ENCODE data around the gene HOXB1.
A peak's percentile ranks its signal among the peaks of the same experiment; 100 is the strongest.

The HOXB1 gene

DNA sequence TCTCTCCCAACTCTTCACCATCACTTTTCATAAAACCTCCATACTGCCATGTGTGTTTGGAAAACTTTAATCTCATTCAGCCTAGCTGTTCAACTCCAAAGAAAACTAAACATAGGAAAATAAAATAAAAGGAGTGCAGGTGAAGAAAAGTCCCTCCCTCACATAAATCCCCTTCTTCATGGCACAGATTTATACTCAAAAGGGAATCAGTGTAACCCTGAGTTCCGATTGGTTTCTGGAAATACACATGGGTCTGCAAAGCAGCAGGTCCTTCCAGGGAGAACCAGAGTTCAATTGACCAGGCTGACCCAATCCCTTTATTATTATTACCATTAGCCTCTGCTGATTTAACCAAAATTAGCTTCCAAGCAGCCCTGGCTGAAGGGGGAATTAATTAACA lies 23.0 kb upstream of the HOXB1 start:
- no peak for DNase-seq

DNA sequence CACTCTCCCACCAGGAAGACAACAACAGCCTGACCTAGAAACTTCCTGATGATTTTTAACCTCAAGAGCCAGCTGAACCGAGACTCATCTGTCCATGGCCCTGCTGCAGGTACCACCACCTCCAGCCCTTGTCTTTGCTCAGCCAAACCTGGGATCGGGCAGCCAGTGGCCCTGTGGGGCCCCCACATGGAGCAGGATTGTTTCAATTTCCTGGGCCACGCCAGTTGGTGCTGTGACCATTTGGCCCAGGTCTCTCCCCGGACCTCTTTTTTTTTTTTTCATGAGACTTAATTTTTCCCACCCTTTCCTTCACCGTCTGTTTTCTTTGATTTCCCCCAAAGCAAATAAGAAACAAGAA lies 22.4 kb upstream of the HOXB1 start:
- DNase-seq = no peak

DNA sequence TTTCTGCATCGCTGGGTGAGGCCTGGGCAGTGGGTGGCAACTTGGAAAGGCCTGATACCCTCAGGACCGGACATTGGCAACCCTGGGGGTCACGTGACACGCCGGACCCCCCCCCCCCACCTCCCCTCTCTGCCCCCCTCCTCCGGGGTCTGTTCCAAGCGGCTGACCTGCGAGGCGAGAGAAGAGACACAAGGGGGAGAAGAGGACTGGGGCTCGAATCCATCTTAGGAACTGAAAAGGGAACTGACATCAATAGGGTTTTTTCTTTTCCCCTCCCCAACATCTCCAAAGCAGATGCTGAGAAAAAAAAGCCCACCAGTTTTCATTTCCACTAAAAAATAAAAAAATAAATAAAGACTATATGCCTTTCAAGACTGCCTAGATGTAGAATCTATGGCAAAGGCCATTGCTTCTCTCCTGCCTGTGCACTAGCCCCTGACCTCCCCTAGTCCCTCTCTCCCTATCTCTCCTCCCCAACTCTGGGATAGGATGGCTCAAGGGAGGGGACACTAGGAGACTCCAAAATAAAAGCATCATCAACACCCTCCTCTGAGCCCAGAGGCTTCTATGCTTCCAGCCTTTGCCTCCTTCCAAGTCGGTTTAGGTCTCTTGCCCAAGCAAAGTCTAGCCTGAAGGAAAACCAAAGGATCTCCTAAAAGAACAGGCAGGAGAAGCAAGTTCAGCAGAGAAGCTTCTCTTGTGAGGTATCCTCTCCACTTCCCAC lies 21.8 kb upstream of the HOXB1 start:
- DNase-seq = no peak

DNA sequence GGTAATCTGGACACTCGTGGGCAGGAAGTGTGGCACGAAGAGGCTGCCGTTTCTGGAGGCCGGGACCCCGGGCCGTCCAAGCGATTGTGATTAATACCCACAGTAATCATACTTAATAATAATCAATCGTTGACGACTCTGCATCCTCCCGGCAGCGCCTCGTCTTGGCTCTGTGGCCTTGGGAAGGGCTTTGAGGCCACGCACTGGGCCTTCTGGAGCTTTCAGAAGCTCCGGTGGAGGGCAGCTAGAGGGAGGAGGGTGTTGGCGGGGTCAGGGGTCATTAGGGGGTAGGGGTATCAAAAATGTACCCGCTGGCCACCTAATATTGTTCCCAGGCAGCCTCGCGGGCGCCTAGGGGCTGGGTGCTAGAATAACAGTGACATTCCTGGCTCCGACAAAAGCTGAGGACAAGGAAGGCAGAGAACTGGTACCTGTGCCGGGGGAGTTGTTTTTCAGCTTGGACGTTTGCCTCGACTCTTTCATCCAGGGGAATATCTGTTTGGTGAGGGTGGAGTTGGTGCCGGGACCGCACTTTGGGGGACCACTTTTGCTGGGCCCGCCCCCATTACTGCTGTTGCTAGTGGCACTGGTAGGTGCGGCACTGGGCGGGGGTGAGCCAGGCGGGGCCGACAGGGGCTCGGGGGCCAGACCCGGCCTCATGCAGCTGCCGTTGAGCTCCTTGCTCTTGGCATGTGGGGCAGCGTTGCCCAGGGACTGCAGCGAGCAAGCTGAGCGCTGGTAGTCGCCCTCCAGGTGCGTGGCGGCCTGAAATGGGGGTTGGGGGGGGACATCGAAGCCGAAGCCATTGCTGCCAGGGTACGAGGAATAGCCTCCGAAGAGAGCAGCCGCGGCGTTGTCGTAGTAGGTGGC lies 21.0 kb upstream of the HOXB1 start:
- no peak for DNase-seq

- no peak for DNase-seq
These were observed 20.4 kb upstream of the HOXB1 start for GRCh38 chr17:48551214-48551555.

DNA sequence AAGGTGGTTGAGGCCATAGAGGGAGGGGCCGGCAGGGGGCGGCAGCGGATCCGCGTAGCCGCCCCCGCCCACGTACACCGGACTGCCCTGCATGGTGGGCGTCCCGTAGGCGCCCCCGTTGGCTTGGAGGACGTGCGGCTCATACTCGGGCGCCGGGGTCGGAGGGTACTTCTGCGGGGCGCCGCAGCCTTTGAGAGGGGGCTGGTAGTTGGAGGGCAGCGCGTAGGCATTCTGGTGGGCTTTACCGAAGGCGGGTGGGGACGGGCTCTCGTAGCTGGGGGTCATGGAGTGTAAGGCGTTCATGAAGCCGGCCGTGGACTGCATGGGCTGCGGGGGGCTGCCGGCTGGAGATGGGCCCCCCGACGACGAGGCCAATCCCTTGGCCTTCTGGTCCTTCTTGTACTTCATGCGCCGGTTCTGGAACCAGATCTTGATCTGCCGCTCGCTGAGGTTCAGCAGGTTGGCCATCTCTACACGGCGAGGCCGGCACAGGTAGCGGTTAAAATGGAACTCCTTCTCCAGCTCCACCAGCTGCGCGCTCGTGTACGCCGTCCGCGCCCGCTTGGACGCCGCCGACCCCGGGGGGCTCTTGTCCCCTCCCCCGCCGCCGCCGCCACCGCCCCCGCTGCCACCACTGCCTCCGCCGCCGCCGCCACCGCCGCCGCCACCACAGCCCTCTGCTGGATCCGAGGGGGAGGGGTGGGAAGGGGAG lies 19.8 kb upstream of the HOXB1 start:
- DNase-seq = no peak

DNA sequence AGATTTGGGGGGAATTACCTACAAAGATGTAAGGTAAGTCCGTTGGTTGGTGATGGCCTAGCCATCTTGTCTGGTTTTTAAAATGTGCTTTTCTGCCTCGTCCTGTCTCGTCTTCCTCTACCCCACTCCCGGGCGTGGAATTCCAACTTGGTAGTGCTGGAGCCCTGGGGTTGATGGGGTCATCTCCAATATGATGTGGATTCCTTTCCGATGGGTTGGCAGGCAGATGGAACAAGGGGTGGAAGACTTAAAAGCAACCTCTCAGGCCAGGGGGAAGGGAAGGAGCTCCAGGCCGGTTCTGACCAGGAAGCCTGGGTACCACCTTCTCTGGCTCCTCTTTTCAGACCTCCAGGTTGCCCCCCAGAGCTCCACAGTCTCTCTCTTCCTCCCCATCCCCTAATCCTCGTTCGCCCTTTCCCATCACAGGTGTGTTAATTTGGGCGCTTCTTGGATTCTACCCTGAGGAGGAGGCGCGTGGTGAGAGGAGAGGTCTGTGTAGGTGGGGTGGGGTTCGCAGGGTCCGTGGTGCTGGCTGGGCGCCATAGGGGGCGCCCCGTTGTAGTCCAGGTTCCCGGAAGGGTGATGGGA lies 19.2 kb upstream of the HOXB1 start:
- no peak for DNase-seq

- DNase-seq = no peak
These were observed 18.4 kb upstream of the HOXB1 start for GRCh38 chr17:48549281-48549630.

DNA sequence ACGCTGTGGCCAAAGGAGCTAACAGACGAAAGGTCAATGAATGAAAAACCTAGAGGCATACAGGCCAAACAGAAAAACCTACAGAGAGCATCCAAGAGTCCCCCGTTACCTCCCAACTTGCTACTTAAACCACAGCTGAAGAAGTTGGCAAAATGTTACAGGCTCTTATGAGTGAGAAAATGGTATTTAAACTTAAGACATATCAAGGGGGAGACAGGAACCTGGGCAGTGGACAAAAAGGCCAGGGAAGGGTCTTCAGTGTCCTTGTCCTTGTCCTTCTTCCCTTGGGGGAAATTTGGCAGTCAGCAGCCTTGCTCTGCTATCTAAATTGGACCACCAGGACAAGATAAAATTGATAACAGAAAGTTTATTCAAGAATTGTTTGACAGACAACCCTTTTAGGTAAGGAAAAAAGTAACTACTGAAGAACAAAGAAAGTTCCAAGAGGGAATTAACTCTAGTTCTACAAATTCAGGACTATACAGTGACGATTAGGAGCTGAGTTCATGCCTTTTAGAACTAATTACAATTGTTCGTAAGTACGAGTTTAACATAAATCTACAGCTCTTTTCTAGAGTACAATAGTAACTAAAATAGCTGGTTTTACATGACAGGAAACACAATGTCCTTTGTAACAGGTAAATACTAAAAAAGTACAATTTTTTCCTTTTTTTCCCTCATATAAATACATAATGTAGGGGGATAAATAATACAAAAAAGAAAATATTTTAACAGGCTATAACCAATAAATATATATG lies 17.9 kb upstream of the HOXB1 start:
- no peak for DNase-seq

- DNase-seq = no peak
These were observed 17.2 kb upstream of the HOXB1 start for GRCh38 chr17:48547808-48548522.

- no peak for DNase-seq
These were observed 16.4 kb upstream of the HOXB1 start for GRCh38 chr17:48546924-48547807.

DNA sequence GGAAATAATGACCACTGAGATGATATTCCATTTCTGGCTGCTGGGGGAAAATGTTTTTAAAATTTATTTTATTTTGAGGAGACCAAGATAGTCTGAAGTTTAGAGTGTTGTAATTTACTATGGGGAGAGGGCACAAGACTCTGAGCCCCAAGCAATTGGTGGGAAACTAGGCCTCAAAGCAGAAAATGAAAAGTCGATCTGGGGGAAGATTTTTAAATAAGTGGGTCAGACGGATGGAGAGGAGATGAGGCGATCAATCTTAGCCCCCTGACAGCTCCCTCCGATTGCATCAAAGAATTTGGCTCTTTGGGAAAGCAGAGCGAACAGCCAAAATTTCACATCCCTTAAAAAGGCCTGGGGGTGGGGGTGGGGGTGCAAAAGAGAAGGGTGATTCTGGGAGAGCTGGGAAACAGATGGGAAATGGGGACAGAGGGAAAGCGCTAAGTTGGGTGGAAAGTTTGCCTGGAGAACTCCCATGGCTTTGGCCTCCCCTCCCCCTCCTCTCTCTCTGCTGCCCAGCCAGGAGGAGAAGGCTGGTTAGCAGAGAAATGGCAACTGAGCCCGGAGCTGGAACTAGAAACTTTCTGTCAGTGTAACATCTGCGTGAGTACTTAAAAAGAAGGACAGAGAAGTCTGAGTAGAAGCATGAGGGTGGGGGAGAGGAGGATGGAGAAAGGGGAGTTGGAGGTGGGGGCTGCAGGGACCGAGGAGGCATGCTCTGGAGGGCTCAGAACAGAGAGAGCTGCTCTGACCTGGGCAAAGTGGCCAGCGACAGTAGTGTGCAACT lies 15.5 kb upstream of the HOXB1 start:
- no peak for DNase-seq

- DNase-seq = no peak
These were observed 14.7 kb upstream of the HOXB1 start for GRCh38 chr17:48545539-48545938.

DNA sequence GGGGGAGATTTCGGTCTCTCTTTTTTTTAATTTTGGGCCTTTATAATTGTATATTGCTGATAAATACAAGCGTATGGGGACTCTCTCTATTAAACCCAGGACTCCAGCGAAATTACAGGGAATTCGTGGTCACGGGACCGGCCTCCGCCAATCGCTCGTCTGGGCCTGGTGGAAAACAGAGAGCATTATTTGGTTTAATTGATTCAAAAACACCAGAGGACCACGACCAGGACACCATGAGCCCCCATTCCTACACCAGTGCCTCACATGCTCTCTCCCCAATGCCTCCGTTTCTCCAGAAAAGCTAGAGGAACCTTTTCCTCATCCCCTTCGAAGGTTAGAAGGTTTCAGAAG lies 14.2 kb upstream of the HOXB1 start, which contains the start of gene HOXB2:
HOXB2 (minus strand) TSS at position 88 of the 354 bp plus-strand sequence. CDS start 198 bp downstream, outside the sequence.
- peak; percentile 53 for DNase-seq

- DNase-seq = peak; percentile 60
These were observed 13.7 kb upstream of the HOXB1 start for GRCh38 chr17:48544349-48545021.

- peak; percentile 49 for DNase-seq
These were observed 13.1 kb upstream of the HOXB1 start for GRCh38 chr17:48543854-48544348.

DNA sequence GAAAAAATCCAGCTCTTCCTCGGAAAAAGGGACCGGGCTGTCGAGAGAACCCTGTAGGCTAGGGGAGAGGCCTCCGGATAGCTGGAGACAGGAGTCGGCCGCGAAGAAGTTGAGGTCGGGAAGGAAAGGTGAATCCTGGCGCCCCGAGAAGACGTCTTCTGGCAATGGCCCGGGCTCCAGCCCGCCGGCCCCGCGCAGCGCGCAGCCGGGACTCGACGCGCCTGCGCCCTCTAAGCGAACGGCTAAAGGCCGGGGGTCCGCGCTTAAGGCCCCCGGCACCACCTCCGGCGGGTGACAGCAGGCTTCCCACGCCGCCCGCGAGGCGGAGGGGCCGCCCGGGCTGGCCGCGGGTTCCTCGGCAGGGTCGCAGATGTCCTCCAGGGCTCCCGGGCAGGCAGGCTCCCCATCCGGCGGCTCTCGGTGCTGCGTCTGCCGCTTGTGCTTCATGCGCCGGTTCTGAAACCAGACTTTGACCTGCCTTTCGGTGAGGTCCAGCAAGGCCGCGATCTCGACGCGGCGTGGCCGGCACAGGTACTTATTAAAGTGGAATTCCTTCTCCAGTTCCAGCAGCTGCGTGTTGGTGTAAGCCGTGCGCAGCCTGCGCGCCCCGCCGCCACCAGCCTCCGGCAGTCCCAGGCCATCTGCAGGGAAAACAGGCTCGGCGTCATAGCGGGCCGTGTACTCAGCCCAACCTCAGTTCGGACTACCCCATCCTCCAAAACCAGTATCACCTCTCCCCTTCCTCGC lies 12.5 kb upstream of the HOXB1 start:
- peak; percentile 66 for DNase-seq

- DNase-seq = no peak
These were observed 11.9 kb upstream of the HOXB1 start for GRCh38 chr17:48542698-48543106.

Measured in 8988T (cell line).